ENCODE measurements around the gene CHI3L1.

DNA sequence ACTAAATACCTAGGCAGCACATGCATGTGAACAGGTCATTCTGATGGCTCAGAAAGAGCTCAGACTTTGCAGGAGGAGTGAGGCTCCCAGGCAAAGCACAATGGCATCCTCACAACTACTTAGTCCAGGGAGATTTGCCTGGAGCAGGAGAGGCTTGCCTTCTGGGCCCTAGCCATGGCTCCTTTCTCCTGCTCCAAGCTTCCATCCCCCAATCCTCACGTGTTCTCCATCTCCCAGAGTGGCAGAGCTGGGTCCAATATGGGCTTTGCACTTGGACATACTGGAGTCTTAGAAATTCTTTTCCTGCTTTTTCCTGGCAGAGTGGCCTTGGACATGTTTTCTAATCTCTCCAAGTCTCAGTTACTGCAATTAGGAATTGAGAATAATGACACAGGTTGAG is 26.7 kb downstream of the CHI3L1 start:
- TF ChIP-seq, protein P1, sequence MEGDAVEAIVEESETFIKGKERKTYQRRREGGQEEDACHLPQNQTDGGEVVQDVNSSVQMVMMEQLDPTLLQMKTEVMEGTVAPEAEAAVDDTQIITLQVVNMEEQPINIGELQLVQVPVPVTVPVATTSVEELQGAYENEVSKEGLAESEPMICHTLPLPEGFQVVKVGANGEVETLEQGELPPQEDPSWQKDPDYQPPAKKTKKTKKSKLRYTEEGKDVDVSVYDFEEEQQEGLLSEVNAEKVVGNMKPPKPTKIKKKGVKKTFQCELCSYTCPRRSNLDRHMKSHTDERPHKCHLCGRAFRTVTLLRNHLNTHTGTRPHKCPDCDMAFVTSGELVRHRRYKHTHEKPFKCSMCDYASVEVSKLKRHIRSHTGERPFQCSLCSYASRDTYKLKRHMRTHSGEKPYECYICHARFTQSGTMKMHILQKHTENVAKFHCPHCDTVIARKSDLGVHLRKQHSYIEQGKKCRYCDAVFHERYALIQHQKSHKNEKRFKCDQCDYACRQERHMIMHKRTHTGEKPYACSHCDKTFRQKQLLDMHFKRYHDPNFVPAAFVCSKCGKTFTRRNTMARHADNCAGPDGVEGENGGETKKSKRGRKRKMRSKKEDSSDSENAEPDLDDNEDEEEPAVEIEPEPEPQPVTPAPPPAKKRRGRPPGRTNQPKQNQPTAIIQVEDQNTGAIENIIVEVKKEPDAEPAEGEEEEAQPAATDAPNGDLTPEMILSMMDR (IDR thresholded peaks at IDR 0.05) = no peak
- TF ChIP-seq, protein P2, sequence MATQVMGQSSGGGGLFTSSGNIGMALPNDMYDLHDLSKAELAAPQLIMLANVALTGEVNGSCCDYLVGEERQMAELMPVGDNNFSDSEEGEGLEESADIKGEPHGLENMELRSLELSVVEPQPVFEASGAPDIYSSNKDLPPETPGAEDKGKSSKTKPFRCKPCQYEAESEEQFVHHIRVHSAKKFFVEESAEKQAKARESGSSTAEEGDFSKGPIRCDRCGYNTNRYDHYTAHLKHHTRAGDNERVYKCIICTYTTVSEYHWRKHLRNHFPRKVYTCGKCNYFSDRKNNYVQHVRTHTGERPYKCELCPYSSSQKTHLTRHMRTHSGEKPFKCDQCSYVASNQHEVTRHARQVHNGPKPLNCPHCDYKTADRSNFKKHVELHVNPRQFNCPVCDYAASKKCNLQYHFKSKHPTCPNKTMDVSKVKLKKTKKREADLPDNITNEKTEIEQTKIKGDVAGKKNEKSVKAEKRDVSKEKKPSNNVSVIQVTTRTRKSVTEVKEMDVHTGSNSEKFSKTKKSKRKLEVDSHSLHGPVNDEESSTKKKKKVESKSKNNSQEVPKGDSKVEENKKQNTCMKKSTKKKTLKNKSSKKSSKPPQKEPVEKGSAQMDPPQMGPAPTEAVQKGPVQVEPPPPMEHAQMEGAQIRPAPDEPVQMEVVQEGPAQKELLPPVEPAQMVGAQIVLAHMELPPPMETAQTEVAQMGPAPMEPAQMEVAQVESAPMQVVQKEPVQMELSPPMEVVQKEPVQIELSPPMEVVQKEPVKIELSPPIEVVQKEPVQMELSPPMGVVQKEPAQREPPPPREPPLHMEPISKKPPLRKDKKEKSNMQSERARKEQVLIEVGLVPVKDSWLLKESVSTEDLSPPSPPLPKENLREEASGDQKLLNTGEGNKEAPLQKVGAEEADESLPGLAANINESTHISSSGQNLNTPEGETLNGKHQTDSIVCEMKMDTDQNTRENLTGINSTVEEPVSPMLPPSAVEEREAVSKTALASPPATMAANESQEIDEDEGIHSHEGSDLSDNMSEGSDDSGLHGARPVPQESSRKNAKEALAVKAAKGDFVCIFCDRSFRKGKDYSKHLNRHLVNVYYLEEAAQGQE (IDR thresholded peaks at IDR 0.05; ENCODE audit: low read depth, low read length) = no peak
- TF ChIP-seq MAX (IDR thresholded peaks at IDR 0.05; ENCODE audit: low read depth) (no peak), FOXJ3 (CRISPR knock-in tag; IDR thresholded peaks at IDR 0.05) (no peak), POLR2AphosphoS5 (IDR thresholded peaks at IDR 0.05; ENCODE audit: low read depth, low read length) (no peak), FOSL2 (IDR thresholded peaks at IDR 0.05; ENCODE audit: borderline replicate concordance, low read depth) (no peak), ELF1 (IDR thresholded peaks at IDR 0.05) (no peak)

Measured in SK-N-SH (cell line).